ENCODE measurements around the gene CCDC170.

- TF ChIP-seq CTCF (IDR thresholded peaks at IDR 0.05) (no peak), POLR2A (IDR thresholded peaks at IDR 0.05) (peak; percentile 15), EP300 (IDR thresholded peaks at IDR 0.05) (no peak)
These were observed 568 bp downstream of the CCDC170 start for GRCh38 chr6:151494235-151494935.
